WI38 (cell line): ENCODE data around the gene GAGE13.
"Not testable (repeated sequence)": the region's sequence is repeated elsewhere in the genome, so short reads cannot be mapped to it uniquely, and the experiment has no call there.

Experiments
- H3K4me3 ChIP-seq: 2 replicates; pipeline ENCODE4 v1.5.1; 2011; ENCODE audit warnings: low read depth, mild to moderate bottlenecking, control low read depth, low read length
- TF ChIP-seq, protein P1 (sequence below): IDR thresholded peaks from 2 replicates; pipeline ENCODE4 v1.5.1; 2012; ENCODE audit warnings: low read depth, mild to moderate bottlenecking, control low read depth, low read length

The GAGE13 gene

GRCh38 chrX:49292400-49293362, 38.7 kb upstream of the GAGE13 start:
- TF ChIP-seq, protein P1, sequence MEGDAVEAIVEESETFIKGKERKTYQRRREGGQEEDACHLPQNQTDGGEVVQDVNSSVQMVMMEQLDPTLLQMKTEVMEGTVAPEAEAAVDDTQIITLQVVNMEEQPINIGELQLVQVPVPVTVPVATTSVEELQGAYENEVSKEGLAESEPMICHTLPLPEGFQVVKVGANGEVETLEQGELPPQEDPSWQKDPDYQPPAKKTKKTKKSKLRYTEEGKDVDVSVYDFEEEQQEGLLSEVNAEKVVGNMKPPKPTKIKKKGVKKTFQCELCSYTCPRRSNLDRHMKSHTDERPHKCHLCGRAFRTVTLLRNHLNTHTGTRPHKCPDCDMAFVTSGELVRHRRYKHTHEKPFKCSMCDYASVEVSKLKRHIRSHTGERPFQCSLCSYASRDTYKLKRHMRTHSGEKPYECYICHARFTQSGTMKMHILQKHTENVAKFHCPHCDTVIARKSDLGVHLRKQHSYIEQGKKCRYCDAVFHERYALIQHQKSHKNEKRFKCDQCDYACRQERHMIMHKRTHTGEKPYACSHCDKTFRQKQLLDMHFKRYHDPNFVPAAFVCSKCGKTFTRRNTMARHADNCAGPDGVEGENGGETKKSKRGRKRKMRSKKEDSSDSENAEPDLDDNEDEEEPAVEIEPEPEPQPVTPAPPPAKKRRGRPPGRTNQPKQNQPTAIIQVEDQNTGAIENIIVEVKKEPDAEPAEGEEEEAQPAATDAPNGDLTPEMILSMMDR: no peak
- no peak overlapping the region for H3K4me3 ChIP-seq

- H3K4me3 ChIP-seq: not testable (repeated sequence)
Measured at GRCh38 chrX:49299293-49299692, 32.1 kb upstream of the GAGE13 start.

GRCh38 chrX:49300703-49301102, 30.7 kb upstream of the GAGE13 start:
- TF ChIP-seq, protein P1: no peak
- no peak overlapping the region for H3K4me3 ChIP-seq

DNA sequence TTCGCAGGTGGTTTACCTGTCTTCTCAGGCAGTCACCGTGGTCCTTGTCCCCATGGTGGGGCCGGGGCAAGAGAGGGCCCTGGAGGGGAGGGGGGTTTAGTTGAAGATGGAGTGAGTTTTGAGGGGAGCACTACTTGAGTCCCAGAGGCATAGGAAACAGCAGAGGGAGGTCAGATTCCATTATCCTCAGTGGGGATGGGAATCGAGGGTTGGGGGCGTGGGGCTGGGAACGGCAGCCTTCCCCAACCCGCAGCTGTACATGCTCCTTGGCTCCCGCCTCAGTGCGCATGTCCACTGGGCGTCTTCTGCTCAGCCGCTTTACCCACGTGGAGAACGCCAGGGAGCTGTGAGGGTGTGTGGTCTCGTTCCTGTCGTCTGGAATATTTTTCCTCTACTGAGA, 28.0 kb upstream of the GAGE13 start, which contains the start of gene GAGE10:
Gene GAGE10, plus strand, starts transcription at position 301 of the 400 bp plus-strand sequence. CDS start 1,214 bp downstream, outside the sequence.
- TF ChIP-seq, protein P1: no peak
- no peak within 1 kb of the TSS for H3K4me3 ChIP-seq

DNA sequence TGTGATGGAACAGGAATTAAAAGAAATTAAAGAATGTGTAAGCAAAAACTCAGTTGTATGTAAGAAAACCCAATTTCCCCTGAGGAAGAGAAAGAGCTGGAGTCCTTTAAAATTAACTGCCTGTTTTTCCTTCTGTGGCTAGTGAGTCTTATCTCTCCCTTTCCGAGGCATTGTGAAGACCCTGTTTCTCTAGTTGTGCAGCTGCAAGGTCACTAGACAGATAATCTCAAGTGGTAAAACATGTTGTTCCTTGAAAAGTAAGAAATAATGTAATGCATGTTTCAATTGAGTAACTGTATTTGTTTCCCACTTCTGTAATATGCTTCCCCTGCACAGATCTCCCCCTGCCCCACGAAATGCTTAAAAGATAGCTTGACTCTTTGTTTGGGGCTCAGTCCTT, 23.6 kb upstream of the GAGE13 start:
- not testable (repeated sequence) for H3K4me3 ChIP-seq

DNA sequence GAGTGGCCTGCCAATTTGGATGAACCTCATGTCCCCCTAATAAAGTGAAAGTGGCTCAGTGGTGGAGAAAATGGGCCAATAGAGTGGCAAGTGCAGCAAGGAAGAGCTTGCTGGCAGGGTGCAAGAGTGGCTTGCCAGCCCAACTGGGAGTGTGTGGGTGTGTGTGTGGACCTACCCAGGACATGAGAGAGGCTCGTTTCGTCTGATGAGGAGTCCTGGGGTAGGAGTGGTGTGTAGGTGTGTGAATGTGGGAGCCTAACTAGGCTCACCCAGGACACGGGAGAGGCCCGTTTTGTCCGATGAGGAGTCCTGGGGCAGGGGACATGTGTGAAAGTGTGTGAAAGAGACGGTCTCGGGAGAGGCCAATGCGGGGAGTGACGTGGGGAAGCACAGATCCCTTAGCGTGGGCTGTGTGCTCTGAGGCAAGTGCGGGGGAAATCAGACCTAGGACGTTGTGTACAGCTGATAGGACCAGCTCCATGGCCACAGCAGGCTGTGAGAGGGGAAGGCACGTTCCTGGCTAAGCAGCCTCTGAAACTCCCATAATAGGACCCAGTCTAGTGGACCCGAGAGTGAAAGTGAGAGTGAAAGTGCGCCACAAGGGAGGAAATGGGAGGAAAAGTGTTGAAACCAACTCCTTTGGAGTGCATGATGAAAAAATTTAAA, 22.6 kb upstream of the GAGE13 start:
- H3K4me3 ChIP-seq: peak overlapping the region; percentile 49
- TF ChIP-seq, protein P1: no peak

GRCh38 chrX:49309401-49309981, 21.9 kb upstream of the GAGE13 start:
- TF ChIP-seq, protein P1: no peak
- peak overlapping the region; percentile 49 for H3K4me3 ChIP-seq

- H3K4me3 ChIP-seq: no peak overlapping the region
- TF ChIP-seq, protein P1: no peak
Measured at GRCh38 chrX:49310371-49310770, 21.0 kb upstream of the GAGE13 start.
